GM21528 (cell line): Measurements from ENCODE around the gene DPP7.

Source experiments
- ATAC-seq: cut with Tn5 transposase; IDR thresholded peaks from one replicate; pipeline ENCODE4 v1.9.1; 2021; ENCODE audit warnings: mild to moderate bottlenecking, moderate library complexity; ENCODE audit not compliant: unreplicated experiment, low FRiP score

The DPP7 gene

GRCh38 chr9:137095664-137096517 lies 18.6 kb downstream of the DPP7 start:
- peak; percentile 79 for ATAC-seq

- ATAC-seq, result no peak
These were observed 25.1 kb downstream of the DPP7 start for GRCh38 chr9:137089232-137089947.

- ATAC-seq, result no peak
These were observed 26.4 kb downstream of the DPP7 start for GRCh38 chr9:137088121-137088520.

GRCh38 chr9:137087409-137087925 lies 27.1 kb downstream of the DPP7 start:
- ATAC-seq, result peak; percentile 3

GRCh38 chr9:137086531-137087408 lies 27.8 kb downstream of the DPP7 start, which contains the start of gene MAN1B1:
Gene MAN1B1, plus strand, starts transcription at chr9:137086985. Its CDS starts 15 bp downstream, at chr9:137087000.
- peak; percentile 77 for ATAC-seq

GRCh38 chr9:137085920-137086530 lies 28.5 kb downstream of the DPP7 start:
- ATAC-seq, result peak; percentile 12

GRCh38 chr9:137084526-137084925 lies 30.0 kb downstream of the DPP7 start:
- ATAC-seq, result no peak

- ATAC-seq, result no peak
These were observed 31.0 kb downstream of the DPP7 start for GRCh38 chr9:137083394-137084004.

- ATAC-seq, result no peak
These were observed 31.6 kb downstream of the DPP7 start for GRCh38 chr9:137082925-137083290.

GRCh38 chr9:137082222-137082924 lies 32.2 kb downstream of the DPP7 start:
- ATAC-seq, result no peak

- ATAC-seq, result no peak
These were observed 34.0 kb downstream of the DPP7 start for GRCh38 chr9:137080260-137081122.

- ATAC-seq, result no peak
These were observed 35.1 kb downstream of the DPP7 start for GRCh38 chr9:137079401-137079787.

- no peak for ATAC-seq
These were observed 35.7 kb downstream of the DPP7 start for GRCh38 chr9:137078701-137079400.

GRCh38 chr9:137077758-137078693 lies 36.5 kb downstream of the DPP7 start:
- no peak for ATAC-seq

GRCh38 chr9:137077010-137077747 lies 37.4 kb downstream of the DPP7 start, which contains the start of gene UAP1L1:
Gene UAP1L1, plus strand, starts transcription at chr9:137077517. Its CDS starts 16 bp downstream, at chr9:137077533.
- no peak for ATAC-seq

- ATAC-seq, result no peak
These were observed 37.9 kb downstream of the DPP7 start for GRCh38 chr9:137076636-137077009.
